Astrocyte of the cerebellum (primary cell): Measurements from ENCODE around the gene CIAO3.
"Not testable (repeated sequence)": the region's sequence is repeated elsewhere in the genome, so short reads cannot be mapped to it uniquely, and the experiment has no call there.

Experiments used
- DNase-seq: peaks from one replicate; pipeline ENCODE4 v3.0.0-alpha.2; 2011; ENCODE audit warnings: low read depth
- H3K4me3 ChIP-seq: 2 replicates; pipeline ENCODE4 v1.5.1; 2011; ENCODE audit warnings: mild to moderate bottlenecking, low read depth, low read length, moderate library complexity
- CTCF ChIP-seq: IDR thresholded peaks from 2 replicates; pipeline ENCODE4 v1.5.1; 2012; ENCODE audit warnings: low read length, low read depth, moderate library complexity, mild to moderate bottlenecking; ENCODE audit errors: missing control alignments
- in situ Hi-C: cut with HindIII; loops from 2 replicates; pipeline ENCODE4 v1.10.0; 2017; ENCODE audit warnings: low sequenced_read_pairs

Gene CIAO3

GRCh38 chr16:760065-760464 is 19.3 kb upstream of the CIAO3 start:
- no peak for TF ChIP-seq CTCF
- in situ Hi-C loops: no loop called here

GRCh38 chr16:759110-759910 is 18.5 kb upstream of the CIAO3 start:
- no peak for DNase-seq
- no peak overlapping the region for H3K4me3 ChIP-seq
- TF ChIP-seq CTCF: no peak
- in situ Hi-C loops: no loop called here

More at GRCh38 chr16:760065-760464, 19.3 kb upstream of the CIAO3 start:
- no peak overlapping the region for H3K4me3 ChIP-seq
- DNase-seq: no peak

- DNase-seq: no peak
- no peak for TF ChIP-seq CTCF
- in situ Hi-C loops: no loop called here
- H3K4me3 ChIP-seq: no peak overlapping the region
Measured at GRCh38 chr16:756428-756827, 15.6 kb upstream of the CIAO3 start.

GRCh38 chr16:754656-755055 is 13.9 kb upstream of the CIAO3 start:
- TF ChIP-seq CTCF: no peak
- no peak overlapping the region for H3K4me3 ChIP-seq
- DNase-seq: no peak
- in situ Hi-C loops: no loop called here

GRCh38 chr16:754121-754607 is 13.4 kb upstream of the CIAO3 start:
- H3K4me3 ChIP-seq, in situ Hi-C loops, DNase-seq: not testable (repeated sequence)

GRCh38 chr16:752007-752312 is 11.2 kb upstream of the CIAO3 start:
- no peak for TF ChIP-seq CTCF
- DNase-seq: no peak
- H3K4me3 ChIP-seq: no peak overlapping the region
- in situ Hi-C loops: no loop called here

GRCh38 chr16:751152-752006 is 10.6 kb upstream of the CIAO3 start:
- no peak for DNase-seq
- H3K4me3 ChIP-seq: no peak overlapping the region
- in situ Hi-C loops: no loop called here
- TF ChIP-seq CTCF: no peak
